ENCODE data around the gene PRODH.
"Not testable (repeated sequence)": the region's sequence is repeated elsewhere in the genome, so short reads cannot be mapped to it uniquely, and the experiment has no call there.

GRCh38 chr22:18956121-18956895 is 20.2 kb upstream of the PRODH start:
- not testable (repeated sequence) for TF ChIP-seq SUZ12 (IDR thresholded peaks at IDR 0.05); ELF4 (IDR thresholded peaks at IDR 0.05); SP1 (IDR thresholded peaks at IDR 0.05); FOXM1 (IDR thresholded peaks at IDR 0.05; ENCODE audit: borderline replicate concordance); LEF1 (IDR thresholded peaks at IDR 0.05; ENCODE audit: borderline replicate concordance); NFRKB (IDR thresholded peaks at IDR 0.05); FOXA1 (IDR thresholded peaks at IDR 0.05); PKNOX1 (IDR thresholded peaks at IDR 0.05); ZNF384 (IDR thresholded peaks at IDR 0.05); CTBP1 (IDR thresholded peaks at IDR 0.05; ENCODE audit: borderline replicate concordance)

All from HEK293T (cell line).